ENCODE results near the gene SLC4A11.

GRCh38 chr20:3213226-3213625, 25.8 kb downstream of the SLC4A11 start:
- TF ChIP-seq POLR2A (IDR thresholded peaks at IDR 0.05; ENCODE audit: low read length): no peak
- no peak for TF ChIP-seq GATA1 (IDR thresholded peaks at IDR 0.05; ENCODE audit: low read depth, low read length)
